Activated T-helper 2 cell treated with anti-CD3 and anti-CD28 coated beads, Interferon-gamma antibody, Interleukin-2, Interleukin-4, amounts not matched to agents 10 μg/mL and 5 μg/mL and 100 μg/mL, durations not matched to agents 14 hours and 24 hours and 36 hours (primary cell): ENCODE measurements around the gene COQ4. TPM values are rescaled to one million over a fixed set of nuclear protein-coding genes. Genes with fewer than 3 reads are reported as not detected.

Experiments used
- DNase-seq: peaks from one replicate; pipeline ENCODE4 v3.0.0; 2021; ENCODE audit warnings: low spot score
- H3K27ac Mint-ChIP-seq: one replicate; pipeline ENCODE4 v1.8.0; 2021; ENCODE audit warnings: mixed read lengths
- H3K27me3 Mint-ChIP-seq: one replicate; pipeline ENCODE4 v1.8.0; 2021; ENCODE audit warnings: low read depth, mixed read lengths
- H3K36me3 Mint-ChIP-seq: one replicate; pipeline ENCODE4 v1.8.0; 2021; ENCODE audit warnings: low read depth, mixed read lengths
- H3K4me1 Mint-ChIP-seq: one replicate; pipeline ENCODE4 v1.8.0; 2021; ENCODE audit warnings: low read depth, mixed read lengths
- H3K4me3 Mint-ChIP-seq: one replicate; pipeline ENCODE4 v1.8.0; 2021; ENCODE audit warnings: low read depth, mild to moderate bottlenecking, moderate library complexity, mixed read lengths
- H3K9me3 Mint-ChIP-seq: one replicate; pipeline ENCODE4 v1.8.0; 2021; ENCODE audit warnings: mixed read lengths
- intact Hi-C: fragments of 100-400 bp; cut with micrococcal nuclease; formaldehyde crosslinking; loops from one replicate; pipeline ENCODE4 v1.15.1; 2023
- total RNA-seq: library from RNA; stranded (reverse); gene quantifications from 2 replicates; pipeline ENCODE4 v1.2.3, GENCODE V29; 2022

The COQ4 gene
- total RNA-seq, 1 donor from 2014 or later, result 49.6 TPM

DNA sequence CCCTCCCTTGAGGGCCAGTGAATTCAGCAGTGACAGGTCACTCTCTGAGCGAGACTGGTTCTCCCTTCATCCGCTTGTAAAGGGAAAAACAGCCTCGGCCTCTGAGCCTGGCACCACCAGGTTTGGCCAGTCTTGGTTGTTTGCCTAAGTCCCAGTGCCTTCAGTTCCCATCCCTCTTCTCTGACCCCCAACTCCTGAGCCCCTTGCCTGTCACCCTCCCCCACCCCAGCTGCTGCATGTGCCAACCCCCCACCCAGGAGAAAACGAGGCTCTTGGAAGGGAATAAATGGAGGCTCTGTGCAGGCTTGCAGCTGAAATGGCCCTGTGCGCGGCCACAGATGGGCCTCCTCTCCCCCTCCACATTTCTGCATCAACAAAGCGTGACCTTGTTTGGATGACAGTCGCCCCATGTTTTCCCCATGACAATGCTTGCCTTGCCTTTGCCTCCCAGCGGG lies 51.6 kb downstream of the COQ4 start:
- Mint-ChIP-seq H3K4me3 (no peak overlapping the region), H3K9me3 (no peaks in the 10 kb centered on the region), H3K27me3 (no peaks in the 10 kb centered on the region), H3K4me1 (peaks cover 29% of the 10 kb centered on the region), H3K36me3 (peaks cover 47% of the 10 kb centered on the region), H3K27ac (no peak overlapping the region)
- intact Hi-C loops, result no loop called here
- no peak for DNase-seq

DNA sequence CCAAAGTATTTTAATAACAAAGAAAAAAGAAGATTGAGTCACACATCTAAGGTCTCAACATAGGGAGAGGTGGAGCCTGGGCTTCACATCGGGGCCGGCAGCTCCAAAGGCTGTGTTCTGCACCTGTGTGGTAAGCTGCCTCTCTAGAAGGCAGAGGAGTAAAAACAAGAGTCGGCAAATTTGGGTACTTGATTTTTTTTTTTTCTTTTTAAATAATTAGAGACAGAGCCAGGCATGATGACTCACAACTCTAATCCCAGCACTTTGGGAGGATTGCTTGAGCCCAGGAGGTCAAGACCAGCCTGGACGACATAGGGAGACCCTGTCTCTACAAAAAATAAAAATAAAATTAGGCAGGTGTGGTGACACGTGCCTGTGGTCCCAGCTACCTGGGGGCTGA lies 53.2 kb downstream of the COQ4 start:
- peaks cover 21% of the 10 kb centered on the region for H3K4me1 Mint-ChIP-seq
- H3K27me3 Mint-ChIP-seq, result no peaks in the 10 kb centered on the region
- no peak for DNase-seq
- peaks cover 52% of the 10 kb centered on the region for H3K36me3 Mint-ChIP-seq
- no peak overlapping the region for H3K27ac Mint-ChIP-seq
- H3K9me3 Mint-ChIP-seq, result no peaks in the 10 kb centered on the region
- intact Hi-C loops, result no loop called here
- H3K4me3 Mint-ChIP-seq, result no peak overlapping the region

DNA sequence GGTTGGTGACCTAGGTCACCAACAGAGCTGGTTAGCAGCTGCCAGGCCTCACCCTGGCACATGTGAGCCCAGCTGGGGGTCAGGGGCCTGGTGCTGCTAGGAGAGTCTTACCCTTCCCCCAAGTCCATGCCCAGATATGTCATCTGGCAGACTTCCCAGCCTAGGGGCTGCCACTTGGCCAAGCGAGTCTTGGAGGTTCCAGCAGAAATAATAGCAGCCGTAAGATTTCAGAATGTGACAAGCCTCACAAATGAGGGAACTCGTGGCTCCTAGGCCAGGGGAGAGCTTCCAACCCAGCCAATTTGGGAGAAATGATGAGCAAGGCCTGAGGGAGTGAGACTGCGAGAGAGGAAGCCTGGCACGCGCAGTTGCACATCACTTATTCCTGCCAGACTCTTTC lies 59.6 kb downstream of the COQ4 start:
- H3K9me3 Mint-ChIP-seq, result no peaks in the 10 kb centered on the region
- no peak for DNase-seq
- H3K36me3 Mint-ChIP-seq, result peaks cover 26% of the 10 kb centered on the region
- no peaks in the 10 kb centered on the region for H3K27me3 Mint-ChIP-seq
- no peaks in the 10 kb centered on the region for H3K4me1 Mint-ChIP-seq
- H3K27ac Mint-ChIP-seq, result no peak overlapping the region
- no peak overlapping the region for H3K4me3 Mint-ChIP-seq
- intact Hi-C loops, result no loop called here

DNA sequence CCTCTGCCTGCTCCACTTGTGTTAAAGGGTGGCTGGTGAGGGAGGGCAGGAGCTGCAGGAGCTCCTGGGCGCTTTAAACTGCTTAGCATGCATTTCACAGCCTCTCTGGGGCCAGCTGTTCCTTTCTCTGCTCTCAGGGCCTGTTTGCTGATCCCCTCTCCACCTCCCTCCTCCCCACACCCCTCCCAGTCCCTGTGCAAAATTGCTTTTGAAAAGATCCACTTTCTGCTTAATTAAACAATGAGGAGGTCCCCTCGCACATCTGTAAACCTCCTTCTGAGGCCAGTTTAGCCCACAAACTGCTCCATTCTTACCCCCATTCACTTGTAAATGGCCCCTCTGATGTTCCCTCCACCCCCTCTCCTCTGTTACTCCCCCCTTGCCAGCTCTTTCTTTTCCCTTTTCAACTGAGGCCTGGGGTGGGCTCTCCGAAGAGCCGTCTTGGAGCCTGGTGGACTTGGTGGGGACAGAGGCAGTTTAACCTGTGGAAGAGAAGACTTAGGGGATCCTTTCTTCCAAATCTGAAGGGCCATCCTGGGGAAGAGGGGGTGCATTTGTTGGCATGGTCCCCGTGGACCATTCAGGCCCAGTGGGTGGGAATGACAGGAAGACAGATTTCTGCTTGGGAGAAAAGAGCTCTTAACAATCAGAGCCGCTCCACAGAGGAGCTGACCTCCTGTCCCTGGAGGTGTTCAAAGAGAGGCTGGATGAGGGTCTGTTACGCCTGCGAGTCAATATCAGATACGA lies 60.5 kb downstream of the COQ4 start:
- Mint-ChIP-seq H3K4me1 (no peaks in the 10 kb centered on the region), H3K9me3 (no peaks in the 10 kb centered on the region), H3K36me3 (peaks cover 28% of the 10 kb centered on the region), H3K27me3 (no peaks in the 10 kb centered on the region), H3K4me3 (no peak overlapping the region), H3K27ac (no peak overlapping the region)
- no peak for DNase-seq
- intact Hi-C loops, result no loop called here

Other genes starting within 250 kb of the COQ4 start
- 67.8 and 77.6 TPM in 2 replicates for gene PTGES2, start 195.1 kb upstream of the COQ4 start, total RNA-seq
- gene LCN2, start 173.4 kb upstream of the COQ4 start, total RNA-seq, result not detected in 2 replicates
- 93.8 and 103 TPM in 2 replicates for gene BBLN, start 162.6 kb upstream of the COQ4 start, total RNA-seq
- gene CIZ1, start 131.3 kb upstream of the COQ4 start, total RNA-seq, result 150 TPM in 2 replicates
- gene DNM1, start 119.5 kb upstream of the COQ4 start, total RNA-seq, result 0.90 and 2.4 TPM in 2 replicates
- 44.0 and 47.9 TPM in 2 replicates for gene GOLGA2, start 46.8 kb upstream of the COQ4 start, total RNA-seq
- gene SWI5, start 46.6 kb upstream of the COQ4 start, total RNA-seq, result 13.5 and 13.7 TPM in 2 replicates
- gene TRUB2, start 392 bp upstream of the COQ4 start, total RNA-seq, result 33.5 and 36.1 TPM in 2 replicates
- 30.5 and 32.0 TPM in 2 replicates for gene SLC27A4, start 17.7 kb downstream of the COQ4 start, total RNA-seq
- 78.6 and 78.7 TPM in 2 replicates for gene URM1, start 48.5 kb downstream of the COQ4 start, total RNA-seq
- gene CERCAM, start 98.0 kb downstream of the COQ4 start, total RNA-seq, result 8.2 and 9.3 TPM in 2 replicates
- gene ODF2, start 133.2 kb downstream of the COQ4 start, total RNA-seq, result 61.5 and 64.4 TPM in 2 replicates
- 56.0 and 57.5 TPM in 2 replicates for gene GLE1, start 181.9 kb downstream of the COQ4 start, total RNA-seq
- 286 and 303 TPM in 2 replicates for gene SPTAN1, start 229.7 kb downstream of the COQ4 start, total RNA-seq